ENCODE data around the gene EVI2B. TPM values are rescaled to one million over a fixed set of nuclear protein-coding genes. Genes with fewer than 3 reads are reported as not detected.
"Not testable (repeated sequence)": the region's sequence is repeated elsewhere in the genome, so short reads cannot be mapped to it uniquely, and the experiment has no call there.

Gene EVI2B
- total RNA-seq, 1 experiment from 2014 or later = not detected

DNA sequence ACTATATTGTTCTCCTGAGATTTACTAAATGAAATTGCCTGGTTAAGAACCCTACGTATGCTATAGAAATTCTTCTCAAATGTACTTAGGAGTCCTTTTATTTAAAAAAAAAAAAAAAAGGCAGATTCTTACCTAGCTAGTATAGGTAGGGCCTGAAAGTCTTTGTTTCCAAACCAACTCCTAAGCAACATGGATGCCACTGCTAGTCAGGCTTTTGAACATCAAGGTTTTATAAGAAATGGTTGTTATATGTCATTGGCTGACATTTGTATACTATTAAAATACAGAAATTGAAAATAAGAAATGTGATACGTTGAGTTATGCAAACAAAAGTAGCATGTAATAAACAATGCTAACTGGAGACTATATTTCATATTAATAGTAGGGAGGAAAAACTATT is 6.4 kb upstream of the EVI2B start:
- Histone ChIP-seq H3K36me3 (replicated peaks; ENCODE audit: control insufficient read depth, insufficient read depth, low read length) (no peaks in the 10 kb centered on the region), H3K27me3 (ENCODE audit: control insufficient read depth, insufficient read depth, low read length) (no peaks in the 10 kb centered on the region), H3K4me3 (ENCODE audit: insufficient read depth, low read depth, low read length) (no peak overlapping the region)
- no peak for DNase-seq

DNA sequence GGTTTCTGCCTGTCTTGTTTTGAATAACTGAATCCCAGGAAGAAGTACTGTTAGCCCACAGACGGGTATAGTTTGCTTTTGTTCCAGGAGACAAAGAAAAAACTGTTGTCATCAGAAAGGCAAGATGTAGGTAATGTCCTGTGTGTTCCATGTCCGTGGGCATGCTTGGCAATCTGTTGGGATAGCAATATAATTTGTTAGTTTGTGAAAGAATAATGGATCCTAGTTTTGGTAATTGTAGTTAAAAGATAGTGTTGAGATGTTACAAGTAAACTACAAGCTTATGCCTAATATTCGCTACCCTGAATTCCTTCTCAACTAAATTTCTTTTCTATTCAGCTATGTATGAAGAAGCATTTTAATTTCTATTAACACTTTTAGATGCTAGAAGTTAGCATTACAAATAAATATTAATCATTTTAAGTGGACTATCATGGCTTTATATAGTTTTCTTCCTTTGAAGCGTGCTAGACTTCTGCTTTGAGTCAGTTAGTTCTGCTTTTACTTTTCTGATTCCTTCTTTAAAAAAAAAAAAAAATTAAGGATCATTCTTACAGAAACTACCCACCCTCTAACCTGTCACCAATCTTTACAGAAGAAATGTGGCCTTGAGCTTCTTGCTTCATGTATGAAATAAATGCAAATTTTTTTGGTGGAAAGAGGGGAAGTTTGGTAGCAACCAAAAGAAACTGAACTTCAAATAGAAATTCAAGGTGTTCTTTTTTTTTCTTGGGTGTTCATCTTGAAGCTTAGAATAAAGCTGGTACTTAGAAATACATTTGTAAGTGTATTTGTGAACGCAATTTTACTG is 5.2 kb upstream of the EVI2B start:
- no peak for DNase-seq
- Histone ChIP-seq H3K27me3 (ENCODE audit: control insufficient read depth, insufficient read depth, low read length) (no peaks in the 10 kb centered on the region), H3K4me3 (ENCODE audit: insufficient read depth, low read depth, low read length) (no peak overlapping the region), H3K36me3 (replicated peaks; ENCODE audit: control insufficient read depth, insufficient read depth, low read length) (no peaks in the 10 kb centered on the region)

DNA sequence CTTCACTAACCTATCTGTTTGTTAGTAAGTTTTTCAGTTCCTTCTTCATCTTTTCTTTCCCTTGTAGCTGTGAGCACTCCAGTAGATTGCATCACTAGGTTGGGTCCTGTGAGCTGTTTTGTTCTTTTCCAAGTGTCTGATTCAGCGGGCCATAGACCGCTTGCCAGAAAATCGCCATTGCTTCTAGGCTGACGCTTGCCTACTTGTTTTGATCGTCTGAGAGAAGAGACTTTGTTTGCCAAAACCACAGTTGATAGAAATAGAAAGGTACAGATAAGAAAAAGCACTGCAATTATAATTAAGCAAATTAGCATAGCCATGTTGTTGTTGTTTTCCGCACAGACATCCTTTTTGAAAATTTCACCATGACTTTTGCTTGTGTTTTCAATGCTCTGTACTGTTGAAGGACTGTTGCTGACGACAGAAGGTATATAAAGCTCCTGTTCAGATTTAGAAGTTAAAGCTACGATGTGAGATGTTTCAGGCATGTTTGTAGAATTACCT is 4.5 kb upstream of the EVI2B start:
- Histone ChIP-seq H3K27me3 (ENCODE audit: control insufficient read depth, insufficient read depth, low read length) (no peaks in the 10 kb centered on the region), H3K4me3 (ENCODE audit: insufficient read depth, low read depth, low read length) (no peak overlapping the region), H3K36me3 (replicated peaks; ENCODE audit: control insufficient read depth, insufficient read depth, low read length) (no peaks in the 10 kb centered on the region)
- no peak for DNase-seq

DNA sequence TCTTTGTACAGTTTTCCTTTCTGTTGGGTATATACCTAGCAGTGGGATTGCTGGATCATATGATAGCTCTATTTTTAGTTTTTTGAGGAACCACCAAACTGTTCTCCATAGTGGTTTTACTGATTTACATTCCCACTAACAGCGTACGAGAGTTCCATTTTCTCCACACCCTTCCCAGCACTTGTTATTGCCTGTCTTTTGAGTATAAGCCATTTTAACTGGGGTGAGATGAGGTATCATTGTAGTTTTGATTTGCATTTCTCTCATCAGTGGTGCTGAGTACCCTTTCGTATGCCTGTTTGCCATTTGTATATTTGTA is 887 bp upstream of the EVI2B start:
- Histone ChIP-seq H3K27me3 (ENCODE audit: control insufficient read depth, insufficient read depth, low read length) (no peaks in the 10 kb centered on the region), H3K4me3 (ENCODE audit: insufficient read depth, low read depth, low read length) (no peak overlapping the region), H3K36me3 (replicated peaks; ENCODE audit: control insufficient read depth, insufficient read depth, low read length) (no peaks in the 10 kb centered on the region)
- no peak for DNase-seq

DNA sequence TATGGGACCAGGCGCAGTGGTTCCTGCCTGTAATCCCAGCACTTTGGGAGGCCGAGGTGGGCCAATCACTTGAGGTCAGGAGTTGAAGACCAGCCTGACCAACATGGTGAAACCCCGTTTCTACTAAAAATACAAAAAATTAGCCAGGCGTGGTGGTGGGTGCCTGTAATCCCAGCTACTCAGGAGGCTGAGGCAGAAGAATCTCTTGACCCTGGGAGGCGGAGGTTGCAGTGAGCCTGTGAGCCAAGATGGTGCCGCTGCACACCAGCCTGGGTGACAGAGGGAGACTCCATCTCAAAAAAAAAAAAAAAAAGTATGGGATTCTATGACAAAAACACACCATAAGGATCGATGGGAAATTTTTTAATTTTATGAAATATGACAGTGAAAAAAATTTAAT is 1.6 kb downstream of the EVI2B start:
- H3K4me3 ChIP-seq (ENCODE audit: insufficient read depth, low read depth, low read length); DNase-seq; H3K36me3 ChIP-seq (replicated peaks; ENCODE audit: control insufficient read depth, insufficient read depth, low read length); H3K27me3 ChIP-seq (ENCODE audit: control insufficient read depth, insufficient read depth, low read length): not testable (repeated sequence)

DNA sequence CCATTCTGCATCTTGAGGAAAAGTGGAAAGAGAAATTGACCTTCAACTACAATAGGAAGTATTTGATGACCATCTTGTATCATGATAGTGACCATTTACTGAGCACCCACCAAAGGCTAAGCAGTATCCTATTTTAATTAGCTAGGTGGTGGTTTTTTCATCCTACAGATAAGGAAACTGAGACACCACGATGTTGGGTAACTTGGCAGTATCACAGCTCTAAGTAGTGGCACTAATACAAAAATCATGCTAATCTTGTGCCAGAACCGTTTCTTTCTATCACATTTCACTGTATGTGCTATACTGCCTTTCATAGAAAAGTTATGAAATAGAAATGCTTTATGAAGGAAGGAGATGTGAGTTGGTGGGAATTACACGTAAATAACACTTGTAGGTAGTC is 2.3 kb downstream of the EVI2B start:
- Histone ChIP-seq H3K4me3 (ENCODE audit: insufficient read depth, low read depth, low read length) (no peak overlapping the region), H3K36me3 (replicated peaks; ENCODE audit: control insufficient read depth, insufficient read depth, low read length) (no peaks in the 10 kb centered on the region), H3K27me3 (ENCODE audit: control insufficient read depth, insufficient read depth, low read length) (no peaks in the 10 kb centered on the region)
- DNase-seq = no peak

DNA sequence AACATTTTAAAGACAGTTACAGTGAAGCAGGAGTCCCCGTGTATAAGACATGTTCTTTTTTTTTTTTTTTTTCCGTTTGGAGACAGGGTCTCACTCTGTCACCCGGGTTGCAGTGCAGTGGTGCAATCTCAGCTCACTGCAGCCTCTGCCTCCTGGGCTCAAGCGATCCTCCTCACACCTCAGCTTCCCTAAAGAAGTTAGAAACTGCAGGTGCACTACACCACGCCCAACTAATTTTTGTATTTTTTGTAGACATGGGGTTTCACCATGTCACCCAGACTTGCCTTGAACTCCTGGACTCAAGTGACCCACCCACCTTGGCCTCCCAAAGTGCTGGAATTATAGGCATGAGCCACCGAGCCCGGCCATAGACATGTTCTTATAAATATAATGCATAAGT is 3.0 kb downstream of the EVI2B start:
- no peaks in the 10 kb centered on the region for H3K27me3 ChIP-seq (ENCODE audit: control insufficient read depth, insufficient read depth, low read length)
- DNase-seq = no peak
- no peaks in the 10 kb centered on the region for H3K36me3 ChIP-seq (replicated peaks; ENCODE audit: control insufficient read depth, insufficient read depth, low read length)
- H3K4me3 ChIP-seq (ENCODE audit: insufficient read depth, low read depth, low read length) = no peak overlapping the region

DNA sequence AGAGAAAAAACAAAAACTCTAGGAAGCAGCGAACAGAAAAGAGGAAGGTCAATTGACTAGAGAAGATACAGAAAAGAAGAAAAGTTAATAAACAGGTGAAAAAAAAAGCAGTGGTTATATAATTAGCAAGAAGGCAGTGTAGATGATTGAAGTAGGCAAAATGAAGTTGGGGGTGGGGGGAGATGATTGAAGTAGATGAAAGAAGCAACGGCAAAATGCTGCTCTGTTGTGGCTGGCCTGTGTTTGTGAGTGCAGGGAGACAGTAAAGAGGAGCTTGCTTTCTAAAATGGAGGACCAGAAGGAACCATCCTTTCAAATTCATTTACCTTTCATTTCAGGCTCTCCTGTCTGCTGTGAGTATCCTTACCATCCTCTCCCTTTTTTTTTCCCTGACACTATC is 3.6 kb downstream of the EVI2B start:
- Histone ChIP-seq H3K36me3 (replicated peaks; ENCODE audit: control insufficient read depth, insufficient read depth, low read length) (no peaks in the 10 kb centered on the region), H3K4me3 (ENCODE audit: insufficient read depth, low read depth, low read length) (no peak overlapping the region), H3K27me3 (ENCODE audit: control insufficient read depth, insufficient read depth, low read length) (no peaks in the 10 kb centered on the region)
- no peak for DNase-seq

DNA sequence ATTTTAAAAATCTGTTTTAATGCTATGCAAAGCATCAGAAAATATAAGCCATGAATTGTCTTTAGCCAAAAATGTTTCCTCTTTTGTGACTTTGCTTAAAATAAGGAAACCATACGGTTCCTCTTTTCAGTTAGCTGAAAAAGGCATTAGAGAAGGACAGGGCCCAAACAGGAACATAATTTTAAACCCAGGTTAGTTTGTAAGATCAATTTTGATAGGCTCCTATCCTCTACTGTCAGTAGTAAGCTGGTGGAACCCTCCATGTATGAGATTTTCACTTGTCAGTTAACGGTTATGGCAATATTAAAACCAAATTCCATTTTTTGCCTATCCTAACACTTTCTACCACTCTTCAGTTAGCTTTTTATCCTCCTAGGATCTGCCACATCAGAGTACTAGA is 4.3 kb downstream of the EVI2B start:
- Histone ChIP-seq H3K27me3 (ENCODE audit: control insufficient read depth, insufficient read depth, low read length) (no peaks in the 10 kb centered on the region), H3K4me3 (ENCODE audit: insufficient read depth, low read depth, low read length) (no peak overlapping the region), H3K36me3 (replicated peaks; ENCODE audit: control insufficient read depth, insufficient read depth, low read length) (no peaks in the 10 kb centered on the region)
- DNase-seq = no peak

DNA sequence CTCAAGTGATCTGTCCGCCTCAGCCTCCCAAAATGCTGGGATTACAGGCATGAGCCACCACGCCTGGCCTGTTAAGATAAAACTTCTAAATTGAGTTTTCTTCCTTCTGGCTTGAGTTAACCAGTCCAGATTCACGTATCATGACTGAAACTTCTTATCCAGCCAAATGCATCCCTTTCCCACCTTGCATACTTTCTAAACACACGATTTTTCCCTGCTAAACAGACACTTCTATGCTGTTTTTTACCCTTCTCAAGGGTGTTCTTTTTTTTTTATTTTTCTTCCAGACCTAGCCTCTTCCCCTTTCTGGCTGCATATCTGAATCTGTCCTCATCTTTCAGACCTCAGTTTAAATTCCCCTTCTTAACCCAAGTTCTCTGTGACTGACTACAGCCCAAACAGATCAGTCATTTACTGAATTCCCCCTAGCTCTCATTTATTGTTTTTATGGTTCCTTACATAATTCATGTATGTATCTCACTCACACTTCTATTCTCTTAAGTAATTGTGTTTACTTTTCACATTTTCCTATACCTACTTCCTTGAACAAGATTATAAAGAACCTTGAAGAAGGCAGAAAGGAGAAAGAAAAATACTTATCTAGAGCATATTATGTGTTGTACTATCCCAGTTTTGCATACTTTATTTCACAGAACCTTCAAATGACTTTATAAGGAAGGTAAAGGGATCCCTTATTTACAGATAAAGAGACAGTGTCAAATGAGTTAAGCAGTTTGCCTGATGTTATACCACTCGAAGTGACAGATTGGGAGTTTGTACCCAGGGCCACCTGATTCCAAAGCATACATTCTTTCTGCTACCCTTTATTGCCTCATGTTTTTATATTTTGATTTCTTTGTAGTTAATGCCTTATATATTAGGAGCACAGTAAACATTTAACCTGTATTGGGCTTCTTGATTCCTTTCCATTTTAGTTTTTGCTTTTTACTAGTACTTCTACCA is 5.2 kb downstream of the EVI2B start:
- H3K36me3 ChIP-seq (replicated peaks; ENCODE audit: control insufficient read depth, insufficient read depth, low read length) = no peaks in the 10 kb centered on the region
- no peak overlapping the region for H3K4me3 ChIP-seq (ENCODE audit: insufficient read depth, low read depth, low read length)
- no peak for DNase-seq
- H3K27me3 ChIP-seq (ENCODE audit: control insufficient read depth, insufficient read depth, low read length) = no peaks in the 10 kb centered on the region

DNA sequence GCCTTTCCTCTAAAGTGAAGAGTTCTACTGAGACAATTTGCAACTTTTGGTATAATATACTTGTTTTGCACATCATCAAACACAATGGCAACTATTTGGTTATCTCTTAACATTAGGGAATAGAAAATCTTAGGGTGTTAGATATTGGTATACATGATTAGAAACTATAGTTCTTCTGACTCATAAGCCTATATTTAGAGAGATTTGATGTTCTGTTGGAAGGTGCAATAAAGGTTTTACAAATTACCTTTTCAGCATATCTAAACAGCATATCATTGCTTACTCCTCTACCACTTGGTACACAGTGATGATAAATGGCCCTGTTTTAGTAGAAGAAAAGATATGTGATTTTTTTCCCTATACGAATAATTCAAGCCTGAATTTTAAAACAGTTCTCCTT is 6.2 kb downstream of the EVI2B start:
- H3K36me3 ChIP-seq (replicated peaks; ENCODE audit: control insufficient read depth, insufficient read depth, low read length) = no peaks in the 10 kb centered on the region
- no peak for DNase-seq
- H3K27me3 ChIP-seq (ENCODE audit: control insufficient read depth, insufficient read depth, low read length) = no peaks in the 10 kb centered on the region
- no peak overlapping the region for H3K4me3 ChIP-seq (ENCODE audit: insufficient read depth, low read depth, low read length)

DNA sequence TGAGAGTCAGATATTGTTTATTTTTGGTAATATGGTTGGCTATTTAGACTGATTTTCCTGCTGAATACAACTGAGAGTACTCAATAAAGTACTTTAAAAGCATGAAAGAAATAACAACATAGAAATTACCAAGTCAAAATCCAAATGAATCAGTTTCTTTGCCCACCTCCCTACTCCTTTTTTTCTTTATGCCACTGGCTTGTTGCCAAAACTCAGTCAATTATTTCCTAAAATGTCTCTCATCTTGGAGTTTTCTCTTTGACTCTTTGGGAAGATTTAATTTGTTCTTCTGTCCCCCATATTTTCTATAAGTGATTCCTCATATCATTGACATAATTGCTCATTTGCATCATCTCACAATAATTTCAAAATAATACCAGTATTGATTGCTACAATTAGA is 14.2 kb downstream of the EVI2B start:
- H3K4me3 ChIP-seq (ENCODE audit: insufficient read depth, low read depth, low read length) = no peak overlapping the region
- H3K27me3 ChIP-seq (ENCODE audit: control insufficient read depth, insufficient read depth, low read length) = no peaks in the 10 kb centered on the region
- H3K36me3 ChIP-seq (replicated peaks; ENCODE audit: control insufficient read depth, insufficient read depth, low read length) = no peaks in the 10 kb centered on the region
- DNase-seq = no peak

DNA sequence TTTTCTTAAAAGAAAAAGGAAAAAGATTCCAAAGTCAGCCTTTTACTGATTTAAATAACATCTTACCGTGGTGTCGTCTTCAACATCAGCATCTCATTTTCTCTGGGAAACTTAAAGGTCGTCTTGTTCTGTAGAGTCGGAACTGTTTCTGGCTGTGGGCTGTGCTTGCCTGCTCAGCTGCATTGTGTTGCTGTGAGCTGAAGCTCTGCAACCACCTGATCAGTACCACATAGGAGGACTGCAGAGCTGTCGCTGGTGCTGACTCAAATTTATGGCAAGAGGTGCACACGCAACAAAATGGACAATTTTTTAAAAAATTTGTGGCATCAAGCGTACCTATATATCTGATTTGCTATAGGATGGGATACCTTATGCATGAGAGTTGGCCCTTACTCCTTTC is 16.8 kb downstream of the EVI2B start, which contains the start of gene OMG:
Gene OMG (minus strand): TSS at position 150 of the 400 bp plus-strand sequence. CDS start 908 bp downstream, outside the sequence.
- Histone ChIP-seq H3K4me3 (ENCODE audit: insufficient read depth, low read depth, low read length) (no peak within 1 kb of the TSS), H3K27me3 (ENCODE audit: control insufficient read depth, insufficient read depth, low read length) (no peaks in the 10 kb centered on the region), H3K36me3 (replicated peaks; ENCODE audit: control insufficient read depth, insufficient read depth, low read length) (no peaks in the 10 kb centered on the region)
- no peak for DNase-seq

DNA sequence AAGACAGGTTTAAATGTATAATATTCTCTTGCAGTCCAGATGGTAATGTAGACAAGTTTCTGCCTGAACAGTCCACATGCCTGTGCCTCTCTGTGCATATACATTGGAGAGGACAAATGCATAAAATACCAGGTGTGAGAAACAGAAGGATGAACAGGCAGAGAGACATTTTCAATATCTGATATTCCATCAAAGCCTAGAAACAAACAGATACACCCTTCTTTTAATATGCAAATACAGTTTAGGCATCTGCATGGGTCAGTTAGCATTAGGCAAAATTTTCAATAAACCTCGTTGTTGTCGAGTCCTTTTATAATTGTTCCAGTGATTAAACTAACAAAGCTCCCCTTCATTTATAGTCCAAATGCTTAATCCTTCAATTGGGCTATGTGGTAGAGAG is 17.7 kb downstream of the EVI2B start:
- Histone ChIP-seq H3K4me3 (ENCODE audit: insufficient read depth, low read depth, low read length) (no peak overlapping the region), H3K27me3 (ENCODE audit: control insufficient read depth, insufficient read depth, low read length) (no peaks in the 10 kb centered on the region), H3K36me3 (replicated peaks; ENCODE audit: control insufficient read depth, insufficient read depth, low read length) (no peaks in the 10 kb centered on the region)
- DNase-seq = no peak

DNA sequence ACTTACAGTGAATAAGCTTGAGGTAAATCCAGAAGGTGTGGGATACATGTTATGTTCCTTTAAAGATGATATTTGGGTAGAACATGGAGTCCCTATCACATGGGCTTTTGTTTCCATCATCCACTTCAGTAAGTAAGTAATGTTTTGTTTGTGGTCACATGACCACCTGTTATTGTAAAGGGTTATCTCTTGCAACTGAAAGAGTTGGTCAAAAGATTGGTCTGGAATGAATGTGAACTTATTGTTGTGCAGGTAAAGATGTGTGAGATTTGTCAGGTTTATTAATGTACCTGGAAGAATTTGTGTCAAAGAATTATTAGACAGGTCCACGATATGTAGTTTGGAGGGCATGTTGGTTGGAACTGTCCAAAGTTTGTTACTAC is 18.4 kb downstream of the EVI2B start:
- Histone ChIP-seq H3K36me3 (replicated peaks; ENCODE audit: control insufficient read depth, insufficient read depth, low read length) (no peaks in the 10 kb centered on the region), H3K27me3 (ENCODE audit: control insufficient read depth, insufficient read depth, low read length) (no peaks in the 10 kb centered on the region), H3K4me3 (ENCODE audit: insufficient read depth, low read depth, low read length) (no peak overlapping the region)
- DNase-seq = no peak
